Neural cell (in vitro differentiated cells): ENCODE measurements around the gene RPL10A. TPM values are rescaled to one million over a fixed set of nuclear protein-coding genes. Genes with fewer than 3 reads are reported as not detected.

Experiments
- H2AFZ ChIP-seq: fragments of 200-600, 300-800 bp; sonication (generic), shearing (Covaris generic); 2 replicates; pipeline ENCODE4 v1.6.0; 2014; ENCODE audit warnings: low read depth, mild to moderate bottlenecking, antibody characterized with exemption, low read length, moderate library complexity
- H3F3A ChIP-seq: fragments of 200-600 bp; shearing (Covaris generic); 2 replicates; pipeline ENCODE4 v1.6.1; 2016; ENCODE audit warnings: mild to moderate bottlenecking, moderate library complexity, mixed read lengths, antibody characterized with exemption, low read length; ENCODE audit not compliant: insufficient read depth, poor library complexity, severe bottlenecking
- H3K27ac ChIP-seq: fragments of 200-600, 300-800 bp; sonication (generic), shearing (Covaris generic); 2 replicates; pipeline ENCODE4 v1.5.1; 2014; ENCODE audit warnings: mild to moderate bottlenecking, low read length, moderate library complexity
- H3K27me3 ChIP-seq: fragments of 300-800, 200-600 bp; sonication (generic), shearing (Covaris generic); 2 replicates; pipeline ENCODE4 v1.6.0; 2014; ENCODE audit warnings: mild to moderate bottlenecking, low read depth, low read length, moderate library complexity; ENCODE audit not compliant: insufficient read depth
- H3K36me3 ChIP-seq: fragments of 300-800, 200-600 bp; sonication (generic), shearing (Covaris generic); 2 replicates; pipeline ENCODE4 v1.5.1; 2014; ENCODE audit warnings: mild to moderate bottlenecking, antibody characterized with exemption, low read length, moderate library complexity; ENCODE audit not compliant: insufficient read depth
- H3K4me2 ChIP-seq: fragments of 300-800, 200-600 bp; sonication (generic), shearing (Covaris generic); 2 replicates; pipeline ENCODE4 v1.6.0; 2014; ENCODE audit warnings: mild to moderate bottlenecking, low read length
- H3K4me3 ChIP-seq: fragments of 300-800, 200-600 bp; sonication (generic), shearing (Covaris generic); 2 replicates; pipeline ENCODE4 v1.5.1; 2014; ENCODE audit warnings: mild to moderate bottlenecking, low read length, moderate library complexity
- H3K79me2 ChIP-seq: fragments of 200-600 bp; shearing (Covaris generic); replicated peaks from 2 replicates; pipeline ENCODE4 v1.6.0; 2014; ENCODE audit warnings: mild to moderate bottlenecking, low read length, moderate library complexity; ENCODE audit not compliant: insufficient read depth
- H3K9ac ChIP-seq: fragments of 300-800, 200-600 bp; sonication (generic), shearing (Covaris generic); 2 replicates; pipeline ENCODE4 v1.6.1; 2016; ENCODE audit warnings: mild to moderate bottlenecking, low read length, mixed read lengths
- H3K9me2 ChIP-seq: fragments of 200-600 bp; shearing (Covaris generic); 2 replicates; pipeline ENCODE4 v1.6.1; 2016; ENCODE audit warnings: mild to moderate bottlenecking, low read length, mixed read lengths; ENCODE audit not compliant: insufficient read depth
- H3K9me3 ChIP-seq: fragments of 200-600, 300-800 bp; sonication (generic), shearing (Covaris generic); 2 replicates; pipeline ENCODE4 v1.6.1; 2016; ENCODE audit warnings: mild to moderate bottlenecking, mixed run types, low read length, moderate library complexity, mixed read lengths
- H4K20me1 ChIP-seq: fragments of 200-600 bp; shearing (Covaris generic); 2 replicates; pipeline ENCODE4 v1.6.1; 2016; ENCODE audit warnings: mild to moderate bottlenecking, mixed run types; ENCODE audit not compliant: insufficient read depth
- CTCF ChIP-seq: fragments of 450-650 bp; IDR thresholded peaks from 2 replicates; pipeline ENCODE4 v1.5.1; 2014; ENCODE audit warnings: antibody characterized with exemption, mild to moderate bottlenecking, moderate library complexity; ENCODE audit not compliant: poor library complexity, severe bottlenecking
- EP300 ChIP-seq: fragments of 450-650 bp; conservative IDR thresholded peaks from 2 replicates; pipeline ENCODE4 v1.6.1; 2014; ENCODE audit warnings: antibody characterized with exemption, mild to moderate bottlenecking, moderate library complexity; ENCODE audit not compliant: poor library complexity, severe bottlenecking
- EZH2 ChIP-seq: fragments of 200-600, 300-800 bp; shearing (Covaris generic), sonication (generic); IDR thresholded peaks from 2 replicates; pipeline ENCODE4 v1.6.1; 2014; ENCODE audit warnings: antibody characterized with exemption, low read length, borderline replicate concordance, mild to moderate bottlenecking; ENCODE audit not compliant: insufficient read depth, poor library complexity, severe bottlenecking
- MXI1 ChIP-seq: fragments of 450-650 bp; conservative IDR thresholded peaks from 2 replicates; pipeline ENCODE4 v1.6.1; 2014; ENCODE audit warnings: antibody characterized with exemption, mild to moderate bottlenecking; ENCODE audit not compliant: poor library complexity, severe bottlenecking
- POLR2AphosphoS5 ChIP-seq: IDR thresholded peaks from 2 replicates; pipeline ENCODE4 v1.6.1; 2012
- RAD21 ChIP-seq: fragments of 450-650 bp; conservative IDR thresholded peaks from 2 replicates; pipeline ENCODE4 v1.6.1; 2014; ENCODE audit warnings: antibody characterized with exemption, mild to moderate bottlenecking, moderate library complexity
- REST ChIP-seq: IDR thresholded peaks from 2 replicates; pipeline ENCODE4 v1.6.1; 2012; ENCODE audit warnings: borderline replicate concordance
- SMC3 ChIP-seq: fragments of 450-650 bp; conservative IDR thresholded peaks from 2 replicates; pipeline ENCODE4 v1.6.1; 2014; ENCODE audit warnings: antibody characterized with exemption, mild to moderate bottlenecking, moderate library complexity; ENCODE audit not compliant: poor library complexity
- TAF1 ChIP-seq: IDR thresholded peaks from 2 replicates; pipeline ENCODE4 v1.6.1; 2012; ENCODE audit warnings: low read depth
- polyA plus RNA-seq: library from polyadenylated mRNA; depleted of rRNA; stranded (reverse); fragments of >200 nt; gene quantifications from 2 replicates; pipeline ENCODE4 v1.2.3, GENCODE V29; 2014

RPL10A gene
- polyA plus RNA-seq, 1 donor from 2014 or later: 1,049 TPM

GRCh38 chr6:35500782-35501181 is 32.6 kb downstream of the RPL10A start:
- no peaks in the 10 kb centered on the region for H3K36me3 ChIP-seq
- H3K79me2 ChIP-seq: no peaks in the 10 kb centered on the region
- H3F3A ChIP-seq: no peaks in the 10 kb centered on the region
- no peak overlapping the region for H2AFZ ChIP-seq
- no peaks in the 10 kb centered on the region for H3K9me3 ChIP-seq
- no peak overlapping the region for H3K4me2 ChIP-seq
- peaks cover 28% of the 10 kb centered on the region for H3K27me3 ChIP-seq
- no peaks in the 10 kb centered on the region for H4K20me1 ChIP-seq
- H3K4me3 ChIP-seq: no peak overlapping the region
- H3K9ac ChIP-seq: no peak overlapping the region
- TF ChIP-seq TAF1 (no peak), CTCF (no peak), MXI1 (no peak), EZH2 (no peak), SMC3 (no peak), REST (no peak), POLR2AphosphoS5 (no peak), EP300 (no peak), RAD21 (no peak)
- no peak overlapping the region for H3K27ac ChIP-seq
- H3K9me2 ChIP-seq: no peaks in the 10 kb centered on the region

GRCh38 chr6:35501784-35502183 is 33.6 kb downstream of the RPL10A start:
- Histone ChIP-seq H3F3A (no peaks in the 10 kb centered on the region), H3K9me2 (no peaks in the 10 kb centered on the region), H3K79me2 (no peaks in the 10 kb centered on the region), H3K4me3 (no peak overlapping the region), H3K27me3 (peaks cover 20% of the 10 kb centered on the region), H3K9me3 (no peaks in the 10 kb centered on the region), H3K27ac (no peak overlapping the region), H4K20me1 (no peaks in the 10 kb centered on the region), H2AFZ (no peak overlapping the region), H3K36me3 (no peaks in the 10 kb centered on the region), H3K4me2 (no peak overlapping the region), H3K9ac (no peak overlapping the region)
- no peak for TF ChIP-seq CTCF
- TF ChIP-seq POLR2AphosphoS5: no peak
- TF ChIP-seq MXI1: no peak
- no peak for TF ChIP-seq SMC3
- no peak for TF ChIP-seq REST
- TF ChIP-seq EZH2: no peak
- TF ChIP-seq TAF1: no peak
- no peak for TF ChIP-seq EP300
- no peak for TF ChIP-seq RAD21
